Measurements from ENCODE around the gene OLFM1.

DNA sequence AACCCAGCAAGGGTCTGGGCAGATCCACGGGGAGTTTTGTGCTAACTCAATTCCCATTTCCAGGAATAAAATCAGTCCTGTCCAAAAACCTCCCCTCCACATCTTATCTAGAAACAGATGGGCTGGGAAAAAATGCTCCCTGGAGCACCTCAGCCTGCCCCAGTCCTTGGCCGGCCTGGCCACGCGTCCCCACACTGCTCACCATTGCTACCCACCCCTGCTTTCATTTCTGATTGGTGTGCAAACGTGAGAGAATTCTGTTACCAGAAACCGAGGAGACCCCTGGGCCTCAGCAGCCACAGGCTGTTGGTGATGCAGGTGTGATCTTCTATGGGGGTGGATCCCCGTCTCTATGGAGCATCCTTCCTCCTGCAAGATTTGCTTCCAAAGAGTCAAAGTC is 38.0 kb upstream of the OLFM1 start:
- TF ChIP-seq, protein P1, sequence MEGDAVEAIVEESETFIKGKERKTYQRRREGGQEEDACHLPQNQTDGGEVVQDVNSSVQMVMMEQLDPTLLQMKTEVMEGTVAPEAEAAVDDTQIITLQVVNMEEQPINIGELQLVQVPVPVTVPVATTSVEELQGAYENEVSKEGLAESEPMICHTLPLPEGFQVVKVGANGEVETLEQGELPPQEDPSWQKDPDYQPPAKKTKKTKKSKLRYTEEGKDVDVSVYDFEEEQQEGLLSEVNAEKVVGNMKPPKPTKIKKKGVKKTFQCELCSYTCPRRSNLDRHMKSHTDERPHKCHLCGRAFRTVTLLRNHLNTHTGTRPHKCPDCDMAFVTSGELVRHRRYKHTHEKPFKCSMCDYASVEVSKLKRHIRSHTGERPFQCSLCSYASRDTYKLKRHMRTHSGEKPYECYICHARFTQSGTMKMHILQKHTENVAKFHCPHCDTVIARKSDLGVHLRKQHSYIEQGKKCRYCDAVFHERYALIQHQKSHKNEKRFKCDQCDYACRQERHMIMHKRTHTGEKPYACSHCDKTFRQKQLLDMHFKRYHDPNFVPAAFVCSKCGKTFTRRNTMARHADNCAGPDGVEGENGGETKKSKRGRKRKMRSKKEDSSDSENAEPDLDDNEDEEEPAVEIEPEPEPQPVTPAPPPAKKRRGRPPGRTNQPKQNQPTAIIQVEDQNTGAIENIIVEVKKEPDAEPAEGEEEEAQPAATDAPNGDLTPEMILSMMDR (IDR thresholded peaks at IDR 0.05): no peak
- TF ChIP-seq TCF7L2 (IDR thresholded peaks at IDR 0.05; ENCODE audit: low read depth, low read length): no peak

Measured in Panc1 (cell line).